ENCODE results near the gene ABCB8.

The ABCB8 gene

GRCh38 chr7:150999497-151000230 lies 28.6 kb upstream of the ABCB8 start:
- no peaks in the 10 kb centered on the region for H3K4me1 ChIP-seq (ENCODE audit: control insufficient read depth, insufficient read depth, low read length)

GRCh38 chr7:151000897-151001495 lies 27.3 kb upstream of the ABCB8 start:
- Histone ChIP-seq H3K9ac (ENCODE audit: low read depth, low read length) (no peak overlapping the region), H3K27me3 (ENCODE audit: control insufficient read depth, insufficient read depth, low read length) (no peaks in the 10 kb centered on the region), H3K4me3 (ENCODE audit: low read depth, low read length) (no peak overlapping the region), H3K4me1 (ENCODE audit: control insufficient read depth, insufficient read depth, low read length) (no peaks in the 10 kb centered on the region), H3K9me3 (ENCODE audit: control insufficient read depth, insufficient read depth, low read length) (no peaks in the 10 kb centered on the region), H3K36me3 (ENCODE audit: control insufficient read depth, insufficient read depth, low read length) (no peaks in the 10 kb centered on the region)

More at GRCh38 chr7:150999497-151000230, 28.6 kb upstream of the ABCB8 start:
- no peak overlapping the region for H3K4me3 ChIP-seq (ENCODE audit: low read depth, low read length)
- no peaks in the 10 kb centered on the region for H3K9me3 ChIP-seq (ENCODE audit: control insufficient read depth, insufficient read depth, low read length)
- no peaks in the 10 kb centered on the region for H3K36me3 ChIP-seq (ENCODE audit: control insufficient read depth, insufficient read depth, low read length)
- no peak overlapping the region for H3K9ac ChIP-seq (ENCODE audit: low read depth, low read length)
- no peaks in the 10 kb centered on the region for H3K27me3 ChIP-seq (ENCODE audit: control insufficient read depth, insufficient read depth, low read length)

- Histone ChIP-seq H3K36me3 (ENCODE audit: control insufficient read depth, insufficient read depth, low read length) (no peaks in the 10 kb centered on the region), H3K4me3 (ENCODE audit: low read depth, low read length) (no peak overlapping the region), H3K4me1 (ENCODE audit: control insufficient read depth, insufficient read depth, low read length) (no peaks in the 10 kb centered on the region)
These were observed 26.7 kb upstream of the ABCB8 start for GRCh38 chr7:151001546-151001945.

DNA sequence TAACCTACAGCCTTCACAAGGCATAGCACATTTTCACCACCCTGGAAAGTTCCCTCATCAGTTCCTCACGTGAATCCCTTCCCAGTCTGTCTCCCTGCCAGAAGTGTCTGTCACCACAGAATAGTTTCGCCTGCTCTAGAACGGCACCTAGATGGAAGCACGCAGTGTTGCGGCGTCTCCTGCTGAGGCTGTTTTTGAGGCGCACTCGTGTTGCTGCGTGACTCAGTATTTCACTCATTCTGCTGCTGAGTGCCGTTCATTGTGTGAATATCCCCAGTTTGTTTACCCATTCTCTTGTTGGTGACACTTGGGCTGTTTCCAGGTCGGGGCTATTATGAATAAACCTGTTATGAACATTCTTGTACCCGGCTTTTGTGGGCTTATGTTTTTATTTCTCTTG lies 24.7 kb upstream of the ABCB8 start:
- Histone ChIP-seq H3K9me3 (ENCODE audit: control insufficient read depth, insufficient read depth, low read length) (no peaks in the 10 kb centered on the region), H3K27me3 (ENCODE audit: control insufficient read depth, insufficient read depth, low read length) (no peaks in the 10 kb centered on the region), H3K9ac (ENCODE audit: low read depth, low read length) (no peak overlapping the region), H3K4me1 (ENCODE audit: control insufficient read depth, insufficient read depth, low read length) (no peaks in the 10 kb centered on the region), H3K36me3 (ENCODE audit: control insufficient read depth, insufficient read depth, low read length) (no peaks in the 10 kb centered on the region), H3K4me3 (ENCODE audit: low read depth, low read length) (no peak overlapping the region)

More at GRCh38 chr7:151001546-151001945, 26.7 kb upstream of the ABCB8 start:
- no peaks in the 10 kb centered on the region for H3K27me3 ChIP-seq (ENCODE audit: control insufficient read depth, insufficient read depth, low read length)
- no peak overlapping the region for H3K9ac ChIP-seq (ENCODE audit: low read depth, low read length)
- no peaks in the 10 kb centered on the region for H3K9me3 ChIP-seq (ENCODE audit: control insufficient read depth, insufficient read depth, low read length)

DNA sequence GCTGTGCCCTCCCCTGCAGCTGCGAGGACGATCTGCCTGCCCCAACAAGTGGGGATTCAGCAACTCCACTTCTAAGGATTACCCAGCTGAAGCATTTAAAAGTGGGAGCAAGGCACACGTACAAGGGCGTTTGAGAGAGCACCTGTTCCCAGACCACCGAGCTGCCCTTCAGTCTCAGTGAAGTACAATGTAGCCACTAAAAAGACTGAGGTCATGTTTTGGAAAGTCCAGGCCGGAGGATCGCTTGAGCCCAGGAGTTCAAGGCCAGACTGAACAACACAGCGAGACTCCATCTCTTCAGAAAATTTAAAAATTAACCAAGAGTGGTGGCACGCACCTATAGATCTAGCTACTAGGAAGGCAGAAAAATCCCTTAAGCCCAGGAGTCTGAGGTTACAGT lies 22.7 kb upstream of the ABCB8 start:
- H3K27me3 ChIP-seq (ENCODE audit: control insufficient read depth, insufficient read depth, low read length) = no peaks in the 10 kb centered on the region
- H3K36me3 ChIP-seq (ENCODE audit: control insufficient read depth, insufficient read depth, low read length) = no peaks in the 10 kb centered on the region
- no peaks in the 10 kb centered on the region for H3K9me3 ChIP-seq (ENCODE audit: control insufficient read depth, insufficient read depth, low read length)
- H3K9ac ChIP-seq (ENCODE audit: low read depth, low read length) = no peak overlapping the region
- no peaks in the 10 kb centered on the region for H3K4me1 ChIP-seq (ENCODE audit: control insufficient read depth, insufficient read depth, low read length)
- no peak overlapping the region for H3K4me3 ChIP-seq (ENCODE audit: low read depth, low read length)

DNA sequence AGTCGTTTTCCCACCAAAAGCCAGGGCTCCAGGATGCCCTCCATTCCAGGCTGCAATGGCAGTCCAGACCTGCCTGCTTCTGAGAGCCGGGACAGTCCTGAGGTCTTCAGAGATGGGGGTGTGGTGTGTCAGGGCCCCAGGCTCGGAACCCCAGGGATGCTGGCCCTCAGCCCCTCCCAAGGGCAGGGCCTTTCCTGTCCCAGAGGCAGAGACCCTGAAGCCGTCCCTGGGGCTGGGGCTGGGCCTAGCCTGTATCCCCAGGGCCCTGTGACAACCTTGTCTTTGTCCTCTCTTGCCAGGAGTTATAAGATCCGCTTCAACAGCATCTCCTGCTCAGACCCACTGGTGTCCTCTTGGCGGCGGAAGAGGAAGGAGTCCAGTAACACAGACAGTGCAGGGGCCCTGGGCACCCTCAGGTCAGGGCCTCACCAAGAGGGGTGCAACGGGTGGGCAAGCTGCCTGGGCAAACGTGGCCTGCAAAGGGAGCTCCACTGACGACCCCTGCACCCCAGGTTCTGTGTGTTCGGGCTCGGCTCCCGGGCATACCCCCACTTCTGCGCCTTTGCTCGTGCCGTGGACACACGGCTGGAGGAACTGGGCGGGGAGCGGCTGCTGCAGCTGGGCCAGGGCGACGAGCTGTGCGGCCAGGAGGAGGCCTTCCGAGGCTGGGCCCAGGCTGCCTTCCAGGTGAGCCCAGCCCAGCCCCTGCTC lies 21.5 kb upstream of the ABCB8 start:
- Histone ChIP-seq H3K4me3 (ENCODE audit: low read depth, low read length) (no peak overlapping the region), H3K9ac (ENCODE audit: low read depth, low read length) (no peak overlapping the region), H3K36me3 (ENCODE audit: control insufficient read depth, insufficient read depth, low read length) (no peaks in the 10 kb centered on the region), H3K9me3 (ENCODE audit: control insufficient read depth, insufficient read depth, low read length) (no peaks in the 10 kb centered on the region), H3K27me3 (ENCODE audit: control insufficient read depth, insufficient read depth, low read length) (no peaks in the 10 kb centered on the region), H3K4me1 (ENCODE audit: control insufficient read depth, insufficient read depth, low read length) (no peaks in the 10 kb centered on the region)

- H3K4me1 ChIP-seq (ENCODE audit: control insufficient read depth, insufficient read depth, low read length) = peaks cover 3% of the 10 kb centered on the region
- H3K27me3 ChIP-seq (ENCODE audit: control insufficient read depth, insufficient read depth, low read length) = peaks cover 4% of the 10 kb centered on the region
- no peak overlapping the region for H3K4me3 ChIP-seq (ENCODE audit: low read depth, low read length)
- no peaks in the 10 kb centered on the region for H3K36me3 ChIP-seq (ENCODE audit: control insufficient read depth, insufficient read depth, low read length)
- no peaks in the 10 kb centered on the region for H3K9me3 ChIP-seq (ENCODE audit: control insufficient read depth, insufficient read depth, low read length)
- no peak overlapping the region for H3K9ac ChIP-seq (ENCODE audit: low read depth, low read length)
These were observed 20.8 kb upstream of the ABCB8 start for GRCh38 chr7:151007469-151007898.

DNA sequence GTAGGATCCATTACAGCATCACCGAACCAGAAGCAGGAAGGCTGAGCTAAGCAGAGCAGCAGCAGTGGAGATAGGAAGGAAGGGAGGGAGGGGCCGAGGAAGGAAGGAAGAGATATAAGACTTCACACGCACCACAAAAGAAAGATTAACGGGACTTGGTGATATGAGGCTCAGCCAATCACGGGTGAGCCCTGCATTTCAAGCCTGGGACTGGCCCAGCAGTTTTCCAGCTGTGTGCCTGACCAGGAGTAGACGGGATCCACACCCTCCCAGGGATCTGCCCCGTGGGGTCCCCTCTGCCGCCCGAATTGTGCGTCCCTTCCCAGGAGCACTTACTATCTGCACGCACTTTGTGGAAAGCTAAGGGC lies 20.1 kb upstream of the ABCB8 start:
- Histone ChIP-seq H3K9me3 (ENCODE audit: control insufficient read depth, insufficient read depth, low read length) (no peaks in the 10 kb centered on the region), H3K4me3 (ENCODE audit: low read depth, low read length) (peak overlapping the region; percentile 23), H3K9ac (ENCODE audit: low read depth, low read length) (no peak overlapping the region), H3K27me3 (ENCODE audit: control insufficient read depth, insufficient read depth, low read length) (peaks cover 6% of the 10 kb centered on the region), H3K4me1 (ENCODE audit: control insufficient read depth, insufficient read depth, low read length) (peaks cover 4% of the 10 kb centered on the region), H3K36me3 (ENCODE audit: control insufficient read depth, insufficient read depth, low read length) (no peaks in the 10 kb centered on the region)

DNA sequence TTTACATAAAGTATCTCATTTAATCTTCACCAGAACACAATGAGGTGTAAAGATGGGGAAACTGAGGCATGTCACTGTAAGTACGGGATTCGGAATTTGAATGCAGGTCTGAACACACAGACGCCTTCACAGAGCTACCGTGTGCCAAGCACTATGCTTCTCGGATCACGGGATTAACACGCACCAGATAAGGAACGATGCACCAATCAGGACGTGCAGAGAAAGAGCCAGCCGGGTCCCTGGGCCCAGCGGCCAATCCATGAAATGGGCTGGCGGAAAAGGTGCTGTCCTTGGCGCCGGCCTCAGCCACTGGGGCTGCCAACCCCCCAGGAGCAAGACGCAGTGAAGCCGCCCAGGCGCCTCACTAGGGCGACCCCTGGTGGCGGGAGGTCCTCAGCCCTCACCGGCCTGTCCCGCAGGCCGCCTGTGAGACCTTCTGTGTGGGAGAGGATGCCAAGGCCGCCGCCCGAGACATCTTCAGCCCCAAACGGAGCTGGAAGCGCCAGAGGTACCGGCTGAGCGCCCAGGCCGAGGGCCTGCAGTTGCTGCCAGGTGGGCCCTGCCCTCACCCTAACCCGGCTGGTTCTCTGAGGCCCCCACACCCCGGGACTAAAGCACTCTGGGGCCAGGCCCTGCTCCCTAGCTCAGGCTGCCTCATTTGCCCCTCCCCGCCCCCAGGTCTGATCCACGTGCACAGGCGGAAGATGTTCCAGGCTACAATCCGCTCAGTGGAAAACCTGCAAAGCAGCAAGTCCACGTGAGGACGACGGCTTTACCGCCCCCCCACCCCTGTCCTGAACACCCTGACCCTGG lies 19.5 kb upstream of the ABCB8 start:
- H3K27me3 ChIP-seq (ENCODE audit: control insufficient read depth, insufficient read depth, low read length) = peaks cover 6% of the 10 kb centered on the region
- no peak overlapping the region for H3K9ac ChIP-seq (ENCODE audit: low read depth, low read length)
- peak overlapping the region; percentile 23 for H3K4me3 ChIP-seq (ENCODE audit: low read depth, low read length)
- H3K4me1 ChIP-seq (ENCODE audit: control insufficient read depth, insufficient read depth, low read length) = peaks cover 4% of the 10 kb centered on the region
- no peaks in the 10 kb centered on the region for H3K36me3 ChIP-seq (ENCODE audit: control insufficient read depth, insufficient read depth, low read length)
- no peaks in the 10 kb centered on the region for H3K9me3 ChIP-seq (ENCODE audit: control insufficient read depth, insufficient read depth, low read length)

GRCh38 chr7:151009327-151010036 lies 18.8 kb upstream of the ABCB8 start:
- H3K9me3 ChIP-seq (ENCODE audit: control insufficient read depth, insufficient read depth, low read length) = no peaks in the 10 kb centered on the region
- H3K4me3 ChIP-seq (ENCODE audit: low read depth, low read length) = no peak overlapping the region
- H3K36me3 ChIP-seq (ENCODE audit: control insufficient read depth, insufficient read depth, low read length) = no peaks in the 10 kb centered on the region
- peaks cover 10% of the 10 kb centered on the region for H3K27me3 ChIP-seq (ENCODE audit: control insufficient read depth, insufficient read depth, low read length)
- no peak overlapping the region for H3K9ac ChIP-seq (ENCODE audit: low read depth, low read length)
- H3K4me1 ChIP-seq (ENCODE audit: control insufficient read depth, insufficient read depth, low read length) = peaks cover 4% of the 10 kb centered on the region

- no peak overlapping the region for H3K9ac ChIP-seq (ENCODE audit: low read depth, low read length)
These were observed 18.3 kb upstream of the ABCB8 start for GRCh38 chr7:151010037-151010306.

More at GRCh38 chr7:151010037-151010306, 18.3 kb upstream of the ABCB8 start:
- Histone ChIP-seq H3K4me3 (ENCODE audit: low read depth, low read length) (no peak overlapping the region), H3K4me1 (ENCODE audit: control insufficient read depth, insufficient read depth, low read length) (peaks cover 4% of the 10 kb centered on the region), H3K27me3 (ENCODE audit: control insufficient read depth, insufficient read depth, low read length) (peaks cover 12% of the 10 kb centered on the region), H3K36me3 (ENCODE audit: control insufficient read depth, insufficient read depth, low read length) (no peaks in the 10 kb centered on the region), H3K9me3 (ENCODE audit: control insufficient read depth, insufficient read depth, low read length) (no peaks in the 10 kb centered on the region)
